BJ (cell line): ENCODE results near the gene ESR1. TPM values are rescaled to one million over a fixed set of nuclear protein-coding genes. Genes with fewer than 3 reads are reported as not detected.

ENCODE experiments used
- CTCF ChIA-PET: fragments of 350-600 bp; formaldehyde crosslinking; extraction: SDS; loops from one replicate; lab custom pipeline; 2021; ENCODE audit warnings: antibody characterized with exemption, inconsistent platforms; lab: Yijun Ruan, JAX
- POLR2A ChIA-PET: fragments of 300-600 bp; sonication (Branson Sonifier 250); formaldehyde crosslinking; extraction: SDS; loops from one replicate; lab custom pipeline; 2021; ENCODE audit warnings: antibody characterized with exemption; lab: Charles Lee
- DNase-seq: peaks from one replicate; pipeline ENCODE4 v3.0.0-alpha.2; 2011; ENCODE audit warnings: low read depth
- H3K27me3 ChIP-seq: 2 replicates; pipeline ENCODE4 v1.6.0; 2011; ENCODE audit warnings: low read length; ENCODE audit not compliant: control insufficient read depth, insufficient read depth
- H3K36me3 ChIP-seq: 2 replicates; pipeline ENCODE4 v1.5.1; 2011; ENCODE audit warnings: low read length; ENCODE audit not compliant: control insufficient read depth, insufficient read depth
- H3K4me3 ChIP-seq: 2 replicates; pipeline ENCODE4 v1.5.1; 2011; ENCODE audit warnings: low read depth, mild to moderate bottlenecking, control low read depth, low read length
- CTCF ChIP-seq: IDR thresholded peaks from 2 replicates; pipeline ENCODE4 v1.5.1; 2011; ENCODE audit warnings: low read depth, mild to moderate bottlenecking, control low read depth, inconsistent platforms, low read length, moderate library complexity; ENCODE audit not compliant: insufficient read depth
- polyA plus RNA-seq: library from polyadenylated mRNA; depleted of rRNA; stranded (reverse); fragments of >200 nt; gene quantifications from 2 replicates; pipeline ENCODE4 v1.2.3, GENCODE V29; 2011

Gene ESR1
- polyA plus RNA-seq, 1 experiment = not detected

- no peak for DNase-seq
- ChIA-PET POLR2A (no interaction called here), CTCF (no interaction called here)
- Histone ChIP-seq H3K27me3 (no peaks in the 10 kb centered on the region), H3K36me3 (no peaks in the 10 kb centered on the region), H3K4me3 (no peak overlapping the region)
- no peak for TF ChIP-seq CTCF
Measured at GRCh38 chr6:151905072-151905471, 97.6 kb downstream of the ESR1 start.

GRCh38 chr6:151905854-151906253 lies 98.4 kb downstream of the ESR1 start:
- Histone ChIP-seq H3K36me3 (no peaks in the 10 kb centered on the region), H3K4me3 (no peak overlapping the region), H3K27me3 (no peaks in the 10 kb centered on the region)
- no peak for DNase-seq
- POLR2A ChIA-PET = no interaction called here
- no peak for TF ChIP-seq CTCF
- CTCF ChIA-PET = no interaction called here

GRCh38 chr6:151911401-151911800 lies 103.9 kb downstream of the ESR1 start:
- POLR2A ChIA-PET = no interaction called here
- CTCF ChIA-PET = no interaction called here
- no peak for DNase-seq

GRCh38 chr6:151914484-151914883 lies 107.0 kb downstream of the ESR1 start:
- CTCF ChIA-PET = no interaction called here

More at GRCh38 chr6:151911401-151911800, 103.9 kb downstream of the ESR1 start:
- Histone ChIP-seq H3K27me3 (no peaks in the 10 kb centered on the region), H3K36me3 (no peaks in the 10 kb centered on the region), H3K4me3 (no peak overlapping the region)
- no peak for TF ChIP-seq CTCF

GRCh38 chr6:151916075-151916474 lies 108.6 kb downstream of the ESR1 start:
- Histone ChIP-seq H3K36me3 (no peaks in the 10 kb centered on the region), H3K4me3 (no peak overlapping the region), H3K27me3 (no peaks in the 10 kb centered on the region)
- CTCF ChIA-PET = no interaction called here
- POLR2A ChIA-PET = no interaction called here
- DNase-seq = no peak
- no peak for TF ChIP-seq CTCF

More at GRCh38 chr6:151914484-151914883, 107.0 kb downstream of the ESR1 start:
- no peak for DNase-seq
- Histone ChIP-seq H3K4me3 (no peak overlapping the region), H3K27me3 (no peaks in the 10 kb centered on the region), H3K36me3 (no peaks in the 10 kb centered on the region)
- TF ChIP-seq CTCF = no peak
- POLR2A ChIA-PET = no interaction called here
